GM21515 (cell line): ENCODE data around the gene NECAB2.
A peak's percentile ranks its signal among the peaks of the same experiment; 100 is the strongest.

ENCODE experiments used
- ATAC-seq: cut with Tn5 transposase; IDR thresholded peaks from one replicate; pipeline ENCODE4 v1.9.1; 2021; ENCODE audit not compliant: unreplicated experiment

The NECAB2 gene

DNA sequence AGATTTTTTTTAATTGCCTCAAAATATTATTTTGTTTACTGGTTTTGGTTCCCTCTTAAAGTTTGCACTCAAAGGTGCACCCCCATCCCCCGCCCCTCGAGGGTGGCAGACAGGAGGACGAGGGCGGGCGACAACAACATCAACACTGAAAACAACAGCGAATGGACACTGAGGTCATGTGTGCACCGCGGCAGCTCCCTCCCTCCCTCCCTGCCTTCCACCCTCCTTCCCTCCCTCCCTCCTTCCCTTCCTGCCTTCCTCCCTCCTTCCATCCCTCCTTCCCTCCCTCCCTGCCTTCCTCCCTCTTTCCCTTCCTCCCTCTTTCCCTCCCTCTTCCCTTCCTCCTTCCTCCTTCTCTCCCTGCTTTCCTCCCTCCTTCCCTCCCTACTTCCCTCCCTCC lies 16.5 kb upstream of the NECAB2 start:
- ATAC-seq: no peak

DNA sequence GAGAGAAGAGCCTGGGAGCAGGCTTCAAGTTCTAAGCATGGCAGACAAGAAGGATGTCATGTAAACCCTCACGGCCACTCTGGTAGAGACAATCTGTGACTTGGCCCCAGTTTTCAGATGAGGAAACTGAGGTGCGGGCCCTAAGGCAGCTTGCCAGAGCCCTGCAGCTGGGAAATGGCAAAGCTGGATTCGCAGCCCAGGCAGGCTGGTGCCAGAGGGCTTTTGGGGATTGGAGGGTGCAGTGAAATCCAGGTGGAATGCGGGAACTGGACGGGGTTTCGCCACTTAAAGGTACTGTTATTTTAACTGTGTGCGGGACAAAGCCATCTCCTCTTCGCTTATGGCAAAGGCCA lies 15.5 kb upstream of the NECAB2 start:
- ATAC-seq: no peak

- ATAC-seq: peak; percentile 65
Measured at GRCh38 chr16:83952940-83953795, 14.9 kb upstream of the NECAB2 start, which contains the start of gene OSGIN1. Gene OSGIN1 (plus strand): TSS chr16:83953240. CDS start chr16:83957672, 4,432 bp downstream.

GRCh38 chr16:83953796-83954576 lies 14.1 kb upstream of the NECAB2 start:
- ATAC-seq: no peak

DNA sequence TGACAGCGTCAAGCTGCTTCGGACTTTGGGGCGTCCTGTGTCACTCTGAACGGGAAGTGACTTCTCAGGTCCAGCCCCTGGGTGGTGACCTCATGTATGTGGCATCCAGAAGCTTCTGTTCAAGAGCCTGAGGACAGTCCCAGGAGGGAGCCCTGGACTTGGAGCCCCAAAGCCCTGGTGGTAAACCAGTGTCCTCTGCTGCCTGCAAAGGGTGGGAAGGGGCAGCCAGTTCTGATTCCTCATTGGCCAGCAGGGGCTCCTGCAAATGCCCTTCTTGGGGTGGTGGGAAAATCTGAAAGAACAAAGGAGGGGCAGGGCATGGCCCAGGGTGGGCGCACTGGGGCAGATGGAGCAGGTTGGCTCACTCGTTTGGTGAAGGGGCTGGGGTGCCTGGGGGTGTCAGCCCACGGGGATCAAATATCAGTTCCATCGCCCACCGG lies 13.4 kb upstream of the NECAB2 start:
- ATAC-seq: no peak

DNA sequence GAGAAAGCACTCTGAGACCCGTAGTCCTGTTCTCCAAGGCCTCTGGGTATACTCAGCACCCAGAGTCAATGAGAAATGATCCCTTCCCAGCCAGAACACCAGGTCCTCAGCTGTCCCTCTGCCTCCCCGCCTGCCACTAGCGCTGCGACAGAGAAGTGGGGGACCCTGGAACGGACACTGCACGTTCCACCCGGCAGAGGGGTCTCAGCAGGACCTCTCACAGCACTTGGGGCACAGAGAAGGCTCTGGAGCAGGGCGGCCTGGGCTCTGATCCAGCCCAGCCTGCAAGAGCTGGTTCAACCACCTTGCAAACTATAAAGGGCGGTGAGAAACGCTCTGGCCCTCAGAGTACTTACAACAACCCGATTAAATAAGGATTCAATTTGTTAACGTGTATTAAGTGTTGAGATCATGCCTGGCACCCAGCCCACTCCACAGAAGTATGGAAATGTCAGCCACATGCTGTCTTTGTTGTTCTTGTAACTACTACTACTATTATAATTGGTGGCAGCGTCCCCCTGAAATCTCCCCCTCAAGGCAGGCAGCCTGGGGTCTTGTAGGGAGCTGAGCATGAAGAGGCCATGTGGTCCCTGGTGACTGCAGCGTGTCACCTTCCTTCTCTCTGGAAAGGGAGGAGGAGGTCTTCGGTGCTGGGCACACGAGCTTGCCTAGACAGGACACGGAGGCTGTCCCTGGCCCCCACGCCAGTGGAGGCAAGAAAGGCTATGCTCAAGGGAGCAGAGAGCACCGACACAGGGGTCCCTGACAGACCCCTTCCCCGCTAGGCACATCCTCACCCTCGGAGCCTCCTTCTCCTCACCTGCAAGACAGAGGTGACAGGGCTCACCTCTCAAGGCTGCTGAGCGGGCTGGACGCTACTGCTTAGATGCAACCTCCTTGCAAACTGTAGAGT lies 12.6 kb upstream of the NECAB2 start:
- ATAC-seq: no peak

GRCh38 chr16:83956336-83957289 lies 11.4 kb upstream of the NECAB2 start:
- no peak for ATAC-seq

- ATAC-seq: no peak
Measured at GRCh38 chr16:83957296-83957855, 10.7 kb upstream of the NECAB2 start.

DNA sequence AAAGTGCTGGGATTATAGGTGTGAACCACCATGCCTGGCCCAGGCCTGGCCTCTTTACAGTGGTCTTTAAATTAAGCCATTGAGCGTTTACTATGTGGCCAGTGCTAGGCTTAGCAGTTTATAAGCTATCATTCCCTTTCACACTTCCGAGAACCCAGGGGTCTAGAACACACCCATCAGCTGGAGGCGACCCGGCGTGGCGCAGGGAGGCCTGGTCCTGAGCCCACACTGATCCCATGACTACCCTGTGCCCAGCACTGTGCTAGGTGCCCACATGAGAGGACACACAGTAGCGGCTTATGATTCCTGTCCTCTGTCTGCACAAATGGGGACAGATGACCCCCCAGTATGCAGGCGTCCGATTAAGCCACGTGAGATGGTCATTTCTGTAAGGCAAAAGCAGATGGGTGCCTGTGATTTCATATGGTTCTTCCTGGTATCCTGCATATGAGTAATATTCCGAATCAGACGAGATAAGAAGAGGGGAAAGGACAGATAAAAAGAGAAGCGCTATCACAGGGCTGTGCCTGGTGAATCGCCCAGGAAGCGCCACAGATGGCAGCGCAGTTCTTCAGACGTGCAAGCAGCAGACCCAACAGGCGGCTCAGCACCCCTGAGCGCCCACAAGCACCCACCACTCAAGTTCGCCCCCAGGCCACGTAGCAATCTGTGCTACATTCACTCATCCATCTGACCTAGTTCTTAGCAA lies 9.8 kb upstream of the NECAB2 start:
- no peak for ATAC-seq

- no peak for ATAC-seq
Measured at GRCh38 chr16:83958846-83959565, 9.0 kb upstream of the NECAB2 start.

GRCh38 chr16:83959656-83960434 lies 8.2 kb upstream of the NECAB2 start:
- ATAC-seq: no peak

GRCh38 chr16:83960521-83961249 lies 7.4 kb upstream of the NECAB2 start:
- ATAC-seq: no peak

DNA sequence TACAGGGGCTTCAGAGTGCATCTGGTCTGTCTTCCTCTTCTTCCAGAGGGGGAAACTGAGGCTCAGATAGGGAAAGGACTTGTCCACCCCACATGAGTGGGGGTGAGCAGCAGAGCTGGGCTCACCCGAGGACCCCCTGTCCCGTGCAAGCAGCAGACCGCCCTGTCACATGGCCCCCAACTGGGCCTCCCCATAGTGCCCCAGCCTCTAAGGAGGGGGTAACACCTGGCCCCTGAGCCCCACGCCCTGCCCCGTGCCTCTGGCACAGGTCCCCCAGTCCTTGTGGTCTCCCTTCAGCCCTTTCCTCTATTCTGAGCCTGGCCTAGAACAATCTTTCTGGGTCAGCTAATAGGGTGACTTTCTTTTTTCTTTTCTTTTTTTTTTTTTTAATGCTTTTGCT lies 6.5 kb upstream of the NECAB2 start:
- ATAC-seq: no peak

DNA sequence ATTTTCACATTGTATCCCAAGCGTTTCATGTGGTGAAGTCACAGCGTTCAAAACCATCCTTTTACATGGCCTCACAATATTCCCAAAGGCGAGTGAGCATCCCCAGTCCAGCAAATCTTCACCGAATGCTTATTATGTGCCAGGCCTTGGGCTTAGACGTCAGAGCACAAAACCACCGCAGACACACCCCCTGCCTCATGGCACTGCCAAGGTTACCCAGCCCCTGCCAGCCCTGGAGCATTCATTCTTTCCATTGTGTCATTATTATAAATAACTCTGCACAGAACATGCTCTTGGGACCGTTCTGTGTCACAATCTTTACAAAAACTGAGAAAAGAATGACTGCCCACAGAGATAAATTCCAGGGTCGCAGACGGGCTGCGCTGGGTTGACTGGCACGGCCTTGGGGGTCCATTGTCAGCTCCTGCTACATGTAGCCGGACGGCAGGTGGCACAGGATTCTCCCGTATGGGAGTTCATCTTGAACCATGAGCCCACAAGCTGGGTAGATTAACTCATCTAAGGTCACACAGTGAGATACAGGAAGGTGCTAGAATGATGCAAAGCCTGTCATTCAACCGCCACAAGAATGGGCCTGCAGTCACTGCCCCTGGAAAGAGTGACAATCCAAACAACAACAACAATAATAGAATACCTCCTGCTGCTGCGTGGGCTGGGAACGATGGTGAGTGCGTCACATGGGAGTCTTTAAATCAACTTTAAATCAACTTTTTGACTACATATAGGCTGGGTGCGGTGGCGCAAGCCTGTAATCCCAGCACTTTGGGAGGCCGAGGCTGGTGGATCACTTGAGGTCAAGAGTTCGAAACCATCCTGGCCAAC lies 4.5 kb upstream of the NECAB2 start:
- ATAC-seq: no peak

GRCh38 chr16:83964684-83965443 lies 3.2 kb upstream of the NECAB2 start:
- no peak for ATAC-seq
